Measurements from ENCODE around the gene LPAR5.
A peak's percentile ranks its signal among the peaks of the same experiment; 100 is the strongest.
"Not testable (repeated sequence)": the region's sequence is repeated elsewhere in the genome, so short reads cannot be mapped to it uniquely, and the experiment has no call there.

LPAR5 gene

DNA sequence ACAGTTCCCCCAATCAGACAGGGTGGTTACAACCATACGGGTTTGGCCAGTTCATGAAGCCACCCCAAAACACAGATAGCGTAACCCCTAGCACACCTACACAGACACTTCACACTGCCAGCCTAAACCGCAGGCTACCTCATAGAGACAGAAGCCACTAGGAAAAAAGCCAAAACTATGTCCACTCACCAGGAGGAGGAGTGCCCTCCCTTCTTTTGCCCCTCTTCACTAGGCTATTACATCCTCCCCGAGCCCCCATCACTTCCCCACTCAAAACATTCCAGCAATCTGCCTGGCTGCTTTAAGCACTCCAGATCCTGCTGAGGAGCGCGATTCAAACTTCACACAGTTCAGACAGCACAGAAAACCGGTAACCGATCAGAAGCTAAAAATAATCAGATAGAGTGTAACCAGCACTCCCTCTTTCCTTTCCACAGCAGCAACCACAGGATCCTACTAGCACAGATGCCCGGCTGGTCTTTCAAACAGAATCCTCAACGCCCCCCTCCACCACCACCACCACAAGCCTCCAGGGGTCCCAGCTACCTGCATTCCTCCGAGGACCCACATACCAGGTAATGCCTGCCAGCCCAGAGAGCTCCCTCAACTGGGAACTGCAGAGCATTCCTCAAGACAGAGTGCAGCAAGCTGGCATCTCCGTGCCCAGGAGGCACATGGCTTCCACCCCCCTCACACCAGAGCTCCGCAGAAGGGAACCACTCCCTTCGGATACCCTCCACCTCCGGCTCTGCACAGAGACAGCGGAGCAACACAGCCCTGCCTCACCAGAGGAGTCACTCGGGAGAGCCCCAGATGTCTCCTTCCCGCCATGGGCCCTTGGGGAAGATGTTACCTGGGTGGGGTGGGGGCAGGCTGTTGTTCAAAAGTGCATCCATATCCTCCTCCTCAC is 30.1 kb downstream of the LPAR5 start:
- H3K27me3 Mint-ChIP-seq: no peaks in the 10 kb centered on the region
- H3K27ac Mint-ChIP-seq: peak overlapping the region; percentile 93
- H3K9me3 Mint-ChIP-seq (ENCODE audit: low read depth): no peaks in the 10 kb centered on the region
- H3K4me1 Mint-ChIP-seq (ENCODE audit: low read depth): peaks cover 49% of the 10 kb centered on the region
- H3K36me3 Mint-ChIP-seq: peaks cover 11% of the 10 kb centered on the region
- H3K4me3 Mint-ChIP-seq: peak overlapping the region; percentile 94

DNA sequence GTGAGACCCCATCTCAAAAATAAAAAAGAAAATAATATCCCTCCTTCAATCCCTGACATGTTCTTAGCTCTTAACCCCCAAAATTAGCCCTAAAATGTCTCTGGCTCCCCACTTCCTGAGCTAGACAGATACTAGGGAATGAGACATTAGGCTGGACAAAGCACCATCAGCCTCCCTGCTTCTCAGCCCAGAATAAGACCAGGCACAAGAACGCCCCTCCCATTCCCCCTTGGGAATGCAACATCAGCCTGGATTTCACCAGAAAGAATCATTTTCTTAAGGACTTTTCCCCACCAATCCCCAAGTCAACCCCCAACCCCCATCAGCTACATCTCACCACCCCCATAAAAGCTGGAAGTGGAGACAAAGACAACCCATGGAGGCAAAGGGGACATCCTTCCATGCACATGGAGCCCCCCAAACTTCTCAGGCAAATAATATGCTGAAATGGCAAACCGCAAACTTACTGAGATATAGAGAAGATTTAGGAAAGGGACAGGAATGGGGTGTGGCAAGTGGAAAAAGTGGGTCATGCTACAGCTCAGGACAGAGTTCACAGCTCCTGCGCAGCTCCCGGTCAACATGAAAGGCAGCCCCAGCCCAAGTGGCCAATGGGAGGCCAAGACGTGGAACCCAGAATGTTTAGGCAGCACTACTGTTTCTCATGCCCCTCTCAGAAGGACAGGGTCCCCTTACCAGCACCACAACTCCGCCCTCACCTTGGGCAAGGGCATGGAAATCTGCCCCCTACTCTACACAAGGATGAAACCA is 31.3 kb downstream of the LPAR5 start:
- Mint-ChIP-seq H3K36me3 (peaks cover 13% of the 10 kb centered on the region), H3K27me3 (no peaks in the 10 kb centered on the region), H3K9me3 (ENCODE audit: low read depth) (no peaks in the 10 kb centered on the region), H3K27ac (peak overlapping the region; percentile 93), H3K4me3 (peak overlapping the region; percentile 94), H3K4me1 (ENCODE audit: low read depth) (peaks cover 49% of the 10 kb centered on the region)

DNA sequence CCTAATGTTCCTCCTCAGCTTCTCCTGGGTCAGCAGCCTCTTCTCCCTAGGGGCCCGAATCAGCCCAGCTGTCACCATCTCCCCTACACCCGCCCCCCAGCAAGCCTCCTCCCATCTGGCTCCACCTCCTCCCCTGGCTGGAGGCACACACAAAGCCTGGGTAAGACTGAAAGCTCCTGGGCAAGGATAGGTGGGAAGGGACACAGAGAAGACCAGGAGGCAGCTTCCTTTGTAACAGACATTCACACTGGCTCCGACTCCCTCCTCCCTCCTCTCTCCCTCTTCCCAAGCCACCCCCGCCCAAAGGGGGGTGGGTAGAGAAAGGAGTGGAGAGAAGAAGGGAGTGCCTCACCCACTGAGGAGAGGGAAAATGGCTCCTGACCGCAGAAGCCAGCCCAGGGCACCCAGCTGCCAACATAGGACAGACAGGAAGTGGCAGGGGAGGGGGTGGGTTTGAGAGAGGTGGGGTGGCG is 32.6 kb downstream of the LPAR5 start:
- H3K4me3 Mint-ChIP-seq: peak overlapping the region; percentile 94

GRCh38 chr12:6602526-6602925 is 33.2 kb downstream of the LPAR5 start:
- H3K4me1 Mint-ChIP-seq (ENCODE audit: low read depth): peaks cover 51% of the 10 kb centered on the region
- no peaks in the 10 kb centered on the region for H3K9me3 Mint-ChIP-seq (ENCODE audit: low read depth)
- H3K4me3 Mint-ChIP-seq: peak overlapping the region; percentile 94
- H3K36me3 Mint-ChIP-seq: peaks cover 18% of the 10 kb centered on the region
- H3K27ac Mint-ChIP-seq: peak overlapping the region; percentile 74
- no peaks in the 10 kb centered on the region for H3K27me3 Mint-ChIP-seq

More for the DNA sequence above, 32.6 kb downstream of the LPAR5 start:
- Mint-ChIP-seq H3K27me3 (no peaks in the 10 kb centered on the region), H3K27ac (peak overlapping the region; percentile 74), H3K36me3 (peaks cover 15% of the 10 kb centered on the region), H3K9me3 (ENCODE audit: low read depth) (no peaks in the 10 kb centered on the region), H3K4me1 (ENCODE audit: low read depth) (peaks cover 50% of the 10 kb centered on the region)

DNA sequence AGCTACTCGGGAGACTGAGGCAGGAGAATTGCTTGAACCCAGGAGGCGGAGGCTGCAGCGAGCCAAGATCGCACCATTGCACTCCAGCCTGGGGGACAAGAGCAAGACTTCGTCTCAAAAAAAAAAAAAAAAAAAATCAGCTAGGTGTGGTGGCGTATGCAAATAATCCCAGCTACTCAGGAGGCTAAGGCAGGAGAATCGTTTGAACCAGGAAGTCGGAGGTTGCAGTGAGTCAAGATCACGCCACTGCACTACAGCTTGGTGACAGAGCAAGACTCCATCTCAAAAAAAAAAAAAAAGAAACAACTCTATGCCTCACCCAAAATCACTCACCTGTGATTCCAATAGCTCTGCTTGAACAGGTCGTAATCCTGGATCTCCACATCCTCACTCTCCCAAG is 40.1 kb downstream of the LPAR5 start:
- H3K9me3 Mint-ChIP-seq (ENCODE audit: low read depth); H3K27ac Mint-ChIP-seq; H3K4me3 Mint-ChIP-seq; H3K27me3 Mint-ChIP-seq: not testable (repeated sequence)
- H3K36me3 Mint-ChIP-seq: peaks cover 11% of the 10 kb centered on the region
- H3K4me1 Mint-ChIP-seq (ENCODE audit: low read depth): peaks cover 16% of the 10 kb centered on the region

- H3K36me3 Mint-ChIP-seq: peaks cover 4% of the 10 kb centered on the region
- H3K4me3 Mint-ChIP-seq: no peak overlapping the region
- H3K27ac Mint-ChIP-seq: no peak overlapping the region
- H3K9me3 Mint-ChIP-seq (ENCODE audit: low read depth): no peaks in the 10 kb centered on the region
- no peaks in the 10 kb centered on the region for H3K27me3 Mint-ChIP-seq
- peaks cover 11% of the 10 kb centered on the region for H3K4me1 Mint-ChIP-seq (ENCODE audit: low read depth)
Measured at GRCh38 chr12:6592087-6592486, 43.7 kb downstream of the LPAR5 start.

- not testable (repeated sequence) for H3K4me1 Mint-ChIP-seq (ENCODE audit: low read depth); H3K36me3 Mint-ChIP-seq; H3K4me3 Mint-ChIP-seq; H3K27ac Mint-ChIP-seq; H3K9me3 Mint-ChIP-seq (ENCODE audit: low read depth); H3K27me3 Mint-ChIP-seq
Measured at GRCh38 chr12:6586569-6586968, 49.2 kb downstream of the LPAR5 start.

DNA sequence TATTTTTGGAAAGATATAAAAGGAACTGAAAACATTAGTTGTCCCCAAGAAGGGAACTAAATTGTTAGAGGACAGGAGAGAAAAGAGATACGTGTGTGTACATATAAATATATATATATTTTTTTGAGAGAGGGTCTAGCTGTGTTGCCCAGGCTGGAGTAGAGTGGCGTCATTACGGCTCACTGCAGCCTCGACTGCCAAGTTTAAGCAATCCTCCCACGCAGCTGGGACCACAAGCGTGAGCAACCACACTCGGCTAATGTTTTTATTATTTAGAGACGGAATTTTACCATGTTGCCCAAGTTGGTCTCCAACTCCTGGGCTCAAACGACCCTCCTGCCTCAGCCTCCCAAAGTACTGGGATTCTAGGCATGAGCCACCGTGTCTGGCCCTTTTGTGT is 51.5 kb downstream of the LPAR5 start:
- no peaks in the 10 kb centered on the region for H3K9me3 Mint-ChIP-seq (ENCODE audit: low read depth)
- H3K27ac Mint-ChIP-seq: no peak overlapping the region
- no peaks in the 10 kb centered on the region for H3K4me1 Mint-ChIP-seq (ENCODE audit: low read depth)
- H3K4me3 Mint-ChIP-seq: no peak overlapping the region
- no peaks in the 10 kb centered on the region for H3K27me3 Mint-ChIP-seq
- peaks cover 3% of the 10 kb centered on the region for H3K36me3 Mint-ChIP-seq

GRCh38 chr12:6582959-6583358 is 52.8 kb downstream of the LPAR5 start:
- no peaks in the 10 kb centered on the region for H3K4me1 Mint-ChIP-seq (ENCODE audit: low read depth)
- peaks cover 3% of the 10 kb centered on the region for H3K36me3 Mint-ChIP-seq
- H3K27ac Mint-ChIP-seq: peak overlapping the region; percentile 23

DNA sequence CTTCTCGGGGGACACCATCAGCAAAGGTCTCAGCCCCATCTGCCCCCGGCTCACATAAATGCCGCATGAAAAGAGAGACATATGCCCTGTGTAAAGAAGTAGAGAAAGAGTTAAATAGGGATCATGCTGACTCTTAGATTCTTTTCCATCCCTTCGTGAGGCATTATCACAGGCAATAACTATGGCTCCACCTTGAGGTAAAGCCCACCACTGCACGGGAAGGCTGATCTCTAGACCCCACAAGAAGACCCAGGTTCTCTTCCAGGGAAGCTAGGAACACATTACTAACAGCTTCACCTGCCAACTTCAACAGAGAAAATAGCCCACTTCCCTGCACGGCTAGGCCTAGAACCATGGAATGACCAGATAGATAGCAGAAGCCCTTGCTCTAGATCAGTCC is 53.6 kb downstream of the LPAR5 start:
- Mint-ChIP-seq H3K27me3 (no peaks in the 10 kb centered on the region), H3K9me3 (ENCODE audit: low read depth) (no peaks in the 10 kb centered on the region), H3K27ac (peak overlapping the region; percentile 3), H3K4me3 (no peak overlapping the region), H3K4me1 (ENCODE audit: low read depth) (no peaks in the 10 kb centered on the region), H3K36me3 (peaks cover 3% of the 10 kb centered on the region)

More at GRCh38 chr12:6582959-6583358, 52.8 kb downstream of the LPAR5 start:
- no peaks in the 10 kb centered on the region for H3K27me3 Mint-ChIP-seq
- H3K4me3 Mint-ChIP-seq: no peak overlapping the region
- no peaks in the 10 kb centered on the region for H3K9me3 Mint-ChIP-seq (ENCODE audit: low read depth)

- Mint-ChIP-seq H3K27me3 (no peaks in the 10 kb centered on the region), H3K4me1 (ENCODE audit: low read depth) (peaks cover 4% of the 10 kb centered on the region), H3K4me3 (no peak overlapping the region), H3K9me3 (ENCODE audit: low read depth) (no peaks in the 10 kb centered on the region), H3K36me3 (peaks cover 3% of the 10 kb centered on the region), H3K27ac (peak overlapping the region; percentile 14)
Measured at GRCh38 chr12:6575648-6576047, 60.1 kb downstream of the LPAR5 start.

- Mint-ChIP-seq H3K9me3 (ENCODE audit: low read depth) (no peaks in the 10 kb centered on the region), H3K27me3 (no peaks in the 10 kb centered on the region), H3K27ac (peak overlapping the region; percentile 55), H3K4me3 (no peak overlapping the region), H3K36me3 (peaks cover 3% of the 10 kb centered on the region), H3K4me1 (ENCODE audit: low read depth) (peaks cover 8% of the 10 kb centered on the region)
Measured at GRCh38 chr12:6574576-6575295, 61.0 kb downstream of the LPAR5 start.

GRCh38 chr12:6573001-6573400 is 62.8 kb downstream of the LPAR5 start:
- Mint-ChIP-seq H3K27me3 (no peaks in the 10 kb centered on the region), H3K9me3 (ENCODE audit: low read depth) (no peaks in the 10 kb centered on the region), H3K4me3 (no peak overlapping the region), H3K36me3 (peaks cover 5% of the 10 kb centered on the region), H3K4me1 (ENCODE audit: low read depth) (peaks cover 17% of the 10 kb centered on the region), H3K27ac (peak overlapping the region; percentile 3)

DNA sequence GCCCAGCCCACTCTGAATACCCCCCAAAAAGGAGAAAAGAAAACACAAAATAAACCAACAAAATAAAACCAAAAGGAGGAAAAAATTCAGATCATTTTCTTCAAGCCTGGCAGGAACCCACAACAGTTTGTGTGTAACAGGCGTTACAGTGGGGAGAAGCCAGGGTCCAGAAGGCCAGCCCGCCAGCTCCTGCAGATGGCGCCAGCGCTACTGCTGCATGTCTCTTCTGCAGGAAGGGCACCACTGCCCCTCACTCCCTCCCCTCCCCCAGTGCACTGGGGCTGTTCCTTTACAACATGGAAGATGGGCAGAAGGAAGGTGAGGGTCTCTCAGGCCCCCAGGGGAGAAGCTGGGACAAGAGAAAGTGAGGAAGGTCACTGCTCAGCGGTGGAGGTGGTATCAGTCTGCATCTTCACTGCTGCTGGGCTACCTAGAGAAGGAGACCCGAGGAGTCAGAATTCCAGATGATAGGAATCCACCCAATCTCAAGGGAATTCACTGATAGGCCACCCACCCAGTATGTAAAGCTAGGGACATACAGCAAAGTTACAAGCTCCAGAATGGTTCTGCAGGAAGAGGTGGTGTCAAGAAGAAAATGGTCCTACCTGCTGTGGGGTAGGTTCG is 65.4 kb downstream of the LPAR5 start:
- no peaks in the 10 kb centered on the region for H3K27me3 Mint-ChIP-seq
- peaks cover 39% of the 10 kb centered on the region for H3K4me1 Mint-ChIP-seq (ENCODE audit: low read depth)
- peak overlapping the region; percentile 68 for H3K27ac Mint-ChIP-seq
- H3K9me3 Mint-ChIP-seq (ENCODE audit: low read depth): no peaks in the 10 kb centered on the region
- peaks cover 12% of the 10 kb centered on the region for H3K36me3 Mint-ChIP-seq
- peak overlapping the region; percentile 64 for H3K4me3 Mint-ChIP-seq

All from activated naive CD8-positive, alpha-beta T cell (primary cell).